Upper lobe of left lung (tissue), 4 donors: Measurements from ENCODE around the gene ST3GAL6.

Experiments used
- CTCF ChIP-seq, 6 experiments: fragments of 450-650 bp in 4 of 6; fragments of 200-600 bp in 2 of 6; sonication (generic) in 2 of 6; IDR thresholded peaks; one replicate each; pipeline ENCODE4 v1.5.1; 2016 to 2019; ENCODE audit warnings: antibody characterized with exemption in 6 of 6
- EP300 ChIP-seq, 4 donors: sonication (generic); formaldehyde crosslinking; IDR thresholded peaks; one replicate each; pipeline ENCODE4 v1.5.1; 2017; ENCODE audit warnings: antibody characterized with exemption in 4 of 4, control low read depth in 2 of 4
- POLR2A ChIP-seq, 4 donors: fragments of 450-650 bp; IDR thresholded peaks; one replicate each; pipeline ENCODE4 v1.5.1; 2016 to 2017; ENCODE audit warnings: antibody characterized with exemption in 4 of 4, mild to moderate bottlenecking in 2 of 4

GRCh38 chr3:98745718-98746117 is 17.4 kb upstream of the ST3GAL6 start:
- TF ChIP-seq CTCF (IDR thresholded peaks at IDR 0.05) = no peak
- TF ChIP-seq EP300 (IDR thresholded peaks at IDR 0.05) = no peak
- no peak for TF ChIP-seq POLR2A (IDR thresholded peaks at IDR 0.05)
